KMS-11 (cell line): ENCODE data around the gene RPRML.

Experiments
- H2AFZ ChIP-seq: fragments of 200-600 bp; sonication (generic); 2 replicates; pipeline ENCODE4 v1.6.1; 2016; ENCODE audit warnings: antibody characterized with exemption, mixed run types, low read depth
- H3K27ac ChIP-seq: fragments of 200-600 bp; sonication (generic); 2 replicates; pipeline ENCODE4 v1.6.1; 2016; ENCODE audit warnings: mild to moderate bottlenecking, mixed run types
- H3K27me3 ChIP-seq: fragments of 200-600 bp; sonication (generic); 2 replicates; pipeline ENCODE4 v1.6.1; 2017; ENCODE audit warnings: mild to moderate bottlenecking, low read depth, mixed run types, moderate library complexity; ENCODE audit not compliant: insufficient read depth
- H3K36me3 ChIP-seq: fragments of 200-600 bp; sonication (generic); 2 replicates; pipeline ENCODE4 v1.6.1; 2017; ENCODE audit warnings: mild to moderate bottlenecking, mixed run types; ENCODE audit not compliant: insufficient read depth
- H3K4me1 ChIP-seq: fragments of 200-600 bp; sonication (generic); 2 replicates; pipeline ENCODE4 v1.6.1; 2016; ENCODE audit warnings: mild to moderate bottlenecking, low read depth, mixed run types; ENCODE audit not compliant: poor library complexity, severe bottlenecking
- H3K4me2 ChIP-seq: fragments of 200-600 bp; sonication (generic); 2 replicates; pipeline ENCODE4 v1.7.0; 2016; ENCODE audit warnings: mild to moderate bottlenecking, mixed run types
- H3K4me3 ChIP-seq: fragments of 200-600 bp; sonication (generic); IDR thresholded peaks from 2 replicates; pipeline ENCODE4 v1.6.1; 2017; ENCODE audit warnings: low read depth, low read length, mixed read lengths; ENCODE audit not compliant: insufficient read depth
- H3K79me2 ChIP-seq: fragments of 200-600 bp; sonication (generic); 2 replicates; pipeline ENCODE4 v1.6.1; 2016; ENCODE audit warnings: low read depth, mixed run types; ENCODE audit not compliant: insufficient read depth
- H3K9ac ChIP-seq: fragments of 200-600 bp; sonication (generic); 2 replicates; pipeline ENCODE4 v1.6.1; 2016; ENCODE audit warnings: mild to moderate bottlenecking, mixed run types
- H4K20me1 ChIP-seq: fragments of 200-600 bp; sonication (generic); 2 replicates; pipeline ENCODE4 v1.6.1; 2016; ENCODE audit warnings: mild to moderate bottlenecking, mixed run types; ENCODE audit not compliant: insufficient read depth
- CTCF ChIP-seq: fragments of 200-600 bp; sonication (generic); conservative IDR thresholded peaks from 2 replicates; pipeline ENCODE4 v1.6.1; 2017; ENCODE audit warnings: low read depth, mild to moderate bottlenecking, antibody characterized with exemption, low read length, moderate library complexity, mixed read lengths

Gene RPRML

GRCh38 chr17:46984341-46984740 lies 5.3 kb upstream of the RPRML start:
- H2AFZ ChIP-seq, result no peak overlapping the region
- no peaks in the 10 kb centered on the region for H3K27me3 ChIP-seq
- H3K4me1 ChIP-seq, result no peaks in the 10 kb centered on the region
- H3K4me3 ChIP-seq, result no peak overlapping the region
- TF ChIP-seq CTCF, result no peak
- H3K36me3 ChIP-seq, result no peaks in the 10 kb centered on the region
- no peak overlapping the region for H3K27ac ChIP-seq
- H3K79me2 ChIP-seq, result no peaks in the 10 kb centered on the region
- H3K9ac ChIP-seq, result no peak overlapping the region
- no peaks in the 10 kb centered on the region for H4K20me1 ChIP-seq
- H3K4me2 ChIP-seq, result no peak overlapping the region

- H2AFZ ChIP-seq, result no peak overlapping the region
- no peak overlapping the region for H3K4me2 ChIP-seq
- H3K36me3 ChIP-seq, result no peaks in the 10 kb centered on the region
- H4K20me1 ChIP-seq, result no peaks in the 10 kb centered on the region
- no peak overlapping the region for H3K4me3 ChIP-seq
- H3K4me1 ChIP-seq, result no peaks in the 10 kb centered on the region
- H3K27me3 ChIP-seq, result no peaks in the 10 kb centered on the region
- no peak overlapping the region for H3K27ac ChIP-seq
- no peak for TF ChIP-seq CTCF
- H3K79me2 ChIP-seq, result no peaks in the 10 kb centered on the region
- H3K9ac ChIP-seq, result no peak overlapping the region
These were observed 4.7 kb upstream of the RPRML start for GRCh38 chr17:46983782-46984181.

GRCh38 chr17:46982577-46982976 lies 3.5 kb upstream of the RPRML start:
- Histone ChIP-seq H3K4me2 (no peak overlapping the region), H3K9ac (no peak overlapping the region), H3K79me2 (no peaks in the 10 kb centered on the region), H4K20me1 (no peaks in the 10 kb centered on the region), H3K36me3 (no peaks in the 10 kb centered on the region), H3K4me3 (no peak overlapping the region), H3K4me1 (no peaks in the 10 kb centered on the region), H3K27me3 (no peaks in the 10 kb centered on the region), H2AFZ (no peak overlapping the region), H3K27ac (no peak overlapping the region)
- TF ChIP-seq CTCF, result no peak

- no peaks in the 10 kb centered on the region for H3K4me1 ChIP-seq
- no peaks in the 10 kb centered on the region for H3K27me3 ChIP-seq
- no peaks in the 10 kb centered on the region for H3K36me3 ChIP-seq
- no peak for TF ChIP-seq CTCF
- H3K27ac ChIP-seq, result no peak overlapping the region
- no peak overlapping the region for H3K4me3 ChIP-seq
- no peak overlapping the region for H3K9ac ChIP-seq
- no peak overlapping the region for H2AFZ ChIP-seq
- no peaks in the 10 kb centered on the region for H4K20me1 ChIP-seq
- H3K4me2 ChIP-seq, result no peak overlapping the region
- H3K79me2 ChIP-seq, result no peaks in the 10 kb centered on the region
These were observed 435 bp downstream of the RPRML start for GRCh38 chr17:46978489-46979146.
